OCI-LY7 (cell line): ENCODE results near the gene PPP2R3B. TPM values are rescaled to one million over a fixed set of nuclear protein-coding genes. Genes with fewer than 3 reads are reported as not detected.
A peak's percentile ranks its signal among the peaks of the same experiment; 100 is the strongest.

ENCODE experiments used
- BruUV-seq: library from RNA; stranded (reverse); fragments of 400-500 nt; replicated peaks from 2 replicates; lab custom pipeline; 2021; lab: Mats Ljungman, UMichigan
- CTCF ChIA-PET: fragments of 300-600 bp; sonication (Branson Sonifier 250); formaldehyde crosslinking; loops from one replicate; lab custom pipeline; 2022; ENCODE audit warnings: antibody characterized with exemption; ENCODE audit not compliant: unreplicated experiment; lab: Charles Lee
- POLR2A ChIA-PET: fragments of 300-600 bp; sonication (Branson Sonifier 250); formaldehyde crosslinking; loops from one replicate; lab custom pipeline; 2022; ENCODE audit warnings: antibody characterized with exemption; lab: Charles Lee
- DNase-seq: peaks from one replicate; pipeline ENCODE4 v3.0.0-alpha.2; 2015; ENCODE audit warnings: low spot score
- H2AFZ ChIP-seq: fragments of 200-600 bp; sonication (generic), shearing (Covaris generic); 2 replicates; pipeline ENCODE4 v1.6.1; 2014; ENCODE audit warnings: mild to moderate bottlenecking, antibody characterized with exemption, low read length, moderate library complexity
- H3K27ac ChIP-seq: fragments of 200-600 bp; sonication (generic); 2 replicates; pipeline ENCODE4 v1.5.1; 2014; ENCODE audit warnings: mixed run types, low read depth, mild to moderate bottlenecking, moderate library complexity, low read length, inconsistent platforms; ENCODE audit not compliant: poor library complexity, severe bottlenecking
- H3K36me3 ChIP-seq: fragments of 200-600 bp; sonication (generic); 2 replicates; pipeline ENCODE4 v1.6.1; 2014; ENCODE audit warnings: mild to moderate bottlenecking, antibody characterized with exemption, low read length, moderate library complexity, mixed read lengths; ENCODE audit not compliant: insufficient read depth
- H3K4me1 ChIP-seq: fragments of 200-600 bp; sonication (generic); 2 replicates; pipeline ENCODE4 v1.5.1; 2014; ENCODE audit warnings: mild to moderate bottlenecking, low read length; ENCODE audit not compliant: insufficient read depth, poor library complexity, severe bottlenecking
- H3K4me2 ChIP-seq: fragments of 200-600 bp; sonication (generic); 2 replicates; pipeline ENCODE4 v1.6.1; 2014; ENCODE audit warnings: mild to moderate bottlenecking, low read length
- H3K4me3 ChIP-seq: fragments of 200-600 bp; sonication (generic); 2 replicates; pipeline ENCODE4 v1.5.1; 2014; ENCODE audit warnings: mild to moderate bottlenecking, low read depth, low read length; ENCODE audit not compliant: poor library complexity, severe bottlenecking
- H3K79me2 ChIP-seq: fragments of 200-600 bp; sonication (generic); 2 replicates; pipeline ENCODE4 v1.6.1; 2016; ENCODE audit warnings: low read depth, mild to moderate bottlenecking, low read length, moderate library complexity, mixed read lengths; ENCODE audit not compliant: insufficient read depth
- H3K9me2 ChIP-seq: fragments of 200-600 bp; sonication (generic); 2 replicates; pipeline ENCODE4 v1.6.1; 2016; ENCODE audit warnings: mild to moderate bottlenecking, low read length, mixed read lengths; ENCODE audit not compliant: insufficient read depth
- H3K9me3 ChIP-seq: fragments of 200-600 bp; sonication (generic); 2 replicates; pipeline ENCODE4 v1.6.1; 2014; ENCODE audit warnings: mild to moderate bottlenecking, mixed run types, low read length, mixed read lengths
- H4K20me1 ChIP-seq: fragments of 200-600 bp; sonication (generic); 2 replicates; pipeline ENCODE4 v1.6.1; 2014; ENCODE audit warnings: mild to moderate bottlenecking, antibody characterized with exemption, low read length, moderate library complexity, mixed read lengths; ENCODE audit not compliant: insufficient read depth
- CTCF ChIP-seq: fragments of 200-600 bp; sonication (generic); conservative IDR thresholded peaks from 2 replicates; pipeline ENCODE4 v1.5.1; 2014; ENCODE audit warnings: mild to moderate bottlenecking, antibody characterized with exemption, low read length, moderate library complexity, mixed read lengths
- EZH2phosphoT487 ChIP-seq: fragments of 200-600 bp; sonication (generic); IDR thresholded peaks from 2 replicates; pipeline ENCODE4 v1.6.1; 2018; ENCODE audit warnings: low read depth, borderline replicate concordance, mild to moderate bottlenecking, mixed run types, antibody characterized with exemption, low read length, moderate library complexity, mixed read lengths
- intact Hi-C: fragments of 100-400 bp; cut with micrococcal nuclease; formaldehyde crosslinking; loops from one replicate; pipeline ENCODE4 v1.10.0; 2022; ENCODE audit not compliant: unreplicated experiment
- total RNA-seq, 2 experiments: library from RNA; depleted of rRNA in 1 of 2; stranded (reverse); fragments of >200 nt in 1 of 2; shearing (Covaris generic) in 1 of 2; gene quantifications; 2 replicates each; pipeline ENCODE4 v1.2.3, GENCODE V29; 2014 to 2022

PPP2R3B gene
- total RNA-seq, 2 experiments from 2014 or later = 270 to 342 TPM

- no peaks in the 10 kb centered on the region for H3K9me2 ChIP-seq
- H3K9me3 ChIP-seq = no peaks in the 10 kb centered on the region
- no peak for DNase-seq
- TF ChIP-seq EZH2phosphoT487 (no peak), CTCF (no peak)
- BruUV-seq = no TSS peak
- H4K20me1 ChIP-seq = no peaks in the 10 kb centered on the region; the same call in 1 of the 2 replicates
- CTCF ChIA-PET = no interaction called here
- H3K27ac ChIP-seq = peak overlapping the region; percentile 45
- 0 out of 2 replicates have a peak overlapping the region, but pooled peaks have one; percentile 24 for H2AFZ ChIP-seq
- POLR2A ChIA-PET = no interaction called here
- intact Hi-C loops = no loop called here
- H3K36me3 ChIP-seq = peaks cover 23% of the 10 kb centered on the region
- peaks cover 19% of the 10 kb centered on the region for H3K4me1 ChIP-seq
- peak overlapping the region; percentile 93 for H3K4me3 ChIP-seq
- peaks cover 6% of the 10 kb centered on the region; the same call in 1 of the 2 replicates for H3K79me2 ChIP-seq
- H3K4me2 ChIP-seq = peak overlapping the region; percentile 95
These were observed 67.1 kb downstream of the PPP2R3B start for GRCh38 chrX:319579-320125.

- no TSS peak for BruUV-seq
- H3K9me2 ChIP-seq = no peaks in the 10 kb centered on the region
These were observed 67.7 kb downstream of the PPP2R3B start, which contains the start of gene GTPBP6 for GRCh38 chrX:318739-319578. TSS of gene GTPBP6 (minus strand) at chrX:318796. CDS start at chrX:318787, 9 bp downstream.

More at GRCh38 chrX:318739-319578, 67.7 kb downstream of the PPP2R3B start, which contains the start of gene GTPBP6:
- CTCF ChIA-PET = no interaction called here
- peaks cover 19% of the 10 kb centered on the region for H3K4me1 ChIP-seq
- intact Hi-C loops = loop anchor here (1.0 kb wide), 2 partner anchors 36 to 53 kb away; no protein-coding TSS in a partner anchor
- POLR2A ChIA-PET = no interaction called here
- peak; percentile 100 for DNase-seq
- peak within 1 kb of the TSS; percentile 76 for H3K27ac ChIP-seq
- peak within 1 kb of the TSS; percentile 93 for H3K4me3 ChIP-seq
- H3K79me2 ChIP-seq = peaks cover 6% of the 10 kb centered on the region; the same call in 1 of the 2 replicates
- no peaks in the 10 kb centered on the region; the same call in 1 of the 2 replicates for H4K20me1 ChIP-seq
- H2AFZ ChIP-seq = peak within 1 kb of the TSS; percentile 24; the same call in 1 of the 2 replicates
- peak within 1 kb of the TSS; percentile 95 for H3K4me2 ChIP-seq
- peaks cover 28% of the 10 kb centered on the region for H3K36me3 ChIP-seq
- no peak for TF ChIP-seq EZH2phosphoT487
- TF ChIP-seq CTCF = no peak
- H3K9me3 ChIP-seq = no peaks in the 10 kb centered on the region
